C4-2B (cell line): Measurements from ENCODE around the gene FAM89B.

Source experiments
- H3K27ac ChIP-seq: fragments of 450-650 bp; 2 replicates; pipeline ENCODE4 v1.5.1; 2017
- ZFX ChIP-seq: fragments of 450-650 bp; IDR thresholded peaks from 2 replicates; pipeline ENCODE4 v1.6.1; 2017
- TF ChIP-seq, protein P1 (sequence below): fragments of 450-650 bp; conservative IDR thresholded peaks from 2 replicates; pipeline ENCODE4 v1.5.1; 2017; ENCODE audit warnings: mild to moderate bottlenecking

FAM89B gene

DNA sequence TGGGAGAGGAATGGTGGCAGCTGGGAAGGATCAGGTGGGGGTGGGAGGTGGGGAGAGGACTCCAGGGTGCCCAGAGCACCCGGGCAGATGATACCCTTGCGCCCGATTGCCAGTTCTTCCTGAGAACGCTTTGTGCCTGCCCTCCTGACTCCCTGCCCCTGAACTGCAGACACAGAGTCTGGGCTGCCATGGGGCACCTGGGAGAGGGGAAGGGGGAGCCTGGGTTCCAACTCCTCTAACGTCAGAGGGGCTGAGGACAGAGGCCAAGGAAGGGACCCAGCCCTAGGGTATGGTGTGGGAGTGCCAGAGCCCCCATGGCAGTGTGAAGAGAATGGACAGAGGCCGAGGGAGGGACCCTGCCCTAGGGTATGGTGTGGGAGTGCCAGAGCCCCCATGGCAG, 24.2 kb downstream of the FAM89B start:
- no peak overlapping the region for H3K27ac ChIP-seq
- TF ChIP-seq, protein P1, sequence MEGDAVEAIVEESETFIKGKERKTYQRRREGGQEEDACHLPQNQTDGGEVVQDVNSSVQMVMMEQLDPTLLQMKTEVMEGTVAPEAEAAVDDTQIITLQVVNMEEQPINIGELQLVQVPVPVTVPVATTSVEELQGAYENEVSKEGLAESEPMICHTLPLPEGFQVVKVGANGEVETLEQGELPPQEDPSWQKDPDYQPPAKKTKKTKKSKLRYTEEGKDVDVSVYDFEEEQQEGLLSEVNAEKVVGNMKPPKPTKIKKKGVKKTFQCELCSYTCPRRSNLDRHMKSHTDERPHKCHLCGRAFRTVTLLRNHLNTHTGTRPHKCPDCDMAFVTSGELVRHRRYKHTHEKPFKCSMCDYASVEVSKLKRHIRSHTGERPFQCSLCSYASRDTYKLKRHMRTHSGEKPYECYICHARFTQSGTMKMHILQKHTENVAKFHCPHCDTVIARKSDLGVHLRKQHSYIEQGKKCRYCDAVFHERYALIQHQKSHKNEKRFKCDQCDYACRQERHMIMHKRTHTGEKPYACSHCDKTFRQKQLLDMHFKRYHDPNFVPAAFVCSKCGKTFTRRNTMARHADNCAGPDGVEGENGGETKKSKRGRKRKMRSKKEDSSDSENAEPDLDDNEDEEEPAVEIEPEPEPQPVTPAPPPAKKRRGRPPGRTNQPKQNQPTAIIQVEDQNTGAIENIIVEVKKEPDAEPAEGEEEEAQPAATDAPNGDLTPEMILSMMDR: no peak
- no peak for TF ChIP-seq ZFX

DNA sequence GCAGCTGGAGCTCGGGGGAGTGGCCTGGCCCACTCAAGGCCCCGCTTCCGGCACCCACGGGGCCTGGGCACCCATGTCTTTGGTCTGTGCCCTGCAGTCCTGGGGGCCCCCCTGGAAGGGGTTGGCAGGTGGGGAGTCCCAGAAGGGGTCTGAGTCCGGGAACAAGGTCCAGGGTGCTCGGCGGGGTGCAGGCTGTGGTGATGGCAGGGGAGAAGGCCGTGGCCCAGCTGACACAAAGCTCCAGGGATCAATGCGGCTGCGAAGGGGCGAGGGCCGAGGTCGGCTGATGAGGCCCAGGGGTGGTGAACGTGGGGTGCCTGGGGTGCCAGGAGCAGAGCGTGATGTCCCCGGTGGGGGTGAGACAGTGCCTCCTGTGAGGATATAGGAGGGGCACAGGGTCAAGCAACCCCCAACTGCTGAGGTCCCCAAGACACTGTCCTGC, 25.9 kb downstream of the FAM89B start:
- H3K27ac ChIP-seq: no peak overlapping the region
- TF ChIP-seq, protein P1: no peak
- TF ChIP-seq ZFX: no peak

DNA sequence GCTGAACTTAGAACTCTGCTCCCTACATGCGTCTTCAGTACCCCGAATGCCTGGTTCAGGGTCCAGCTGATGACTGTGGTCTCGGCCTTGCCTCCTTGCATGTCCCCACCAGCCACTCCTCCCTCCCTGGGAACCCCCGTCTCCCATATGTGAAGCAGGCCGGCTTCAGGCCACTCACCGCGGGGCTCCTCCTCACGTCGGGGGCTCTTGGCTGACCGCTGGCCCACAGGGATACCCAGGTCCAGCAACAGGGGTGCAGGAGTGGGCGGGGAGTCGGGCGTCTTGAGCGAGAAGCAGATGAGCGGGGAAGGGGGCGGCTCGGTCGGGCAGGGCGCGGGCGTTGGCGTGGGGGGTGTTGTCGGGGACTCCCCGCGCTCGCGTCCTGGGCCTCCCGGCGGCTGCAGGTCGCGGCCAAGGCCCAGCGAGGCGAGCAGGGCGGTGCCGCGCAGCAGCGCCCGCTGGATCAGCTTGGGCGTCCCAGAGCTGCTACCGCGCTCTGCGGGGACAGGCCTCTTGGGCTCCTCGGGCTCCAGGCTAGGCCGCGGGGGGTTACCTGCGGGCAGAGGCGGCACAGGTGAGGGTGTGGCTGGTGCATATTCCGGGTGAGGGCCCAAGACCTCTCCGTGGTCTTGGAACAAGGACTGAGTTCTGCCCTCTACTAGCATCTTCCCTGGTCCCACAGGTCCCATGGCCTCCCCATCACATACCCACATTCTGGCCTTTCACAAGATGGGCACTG, 27.0 kb downstream of the FAM89B start:
- no peak for TF ChIP-seq ZFX
- TF ChIP-seq, protein P1: no peak
- no peak overlapping the region for H3K27ac ChIP-seq

DNA sequence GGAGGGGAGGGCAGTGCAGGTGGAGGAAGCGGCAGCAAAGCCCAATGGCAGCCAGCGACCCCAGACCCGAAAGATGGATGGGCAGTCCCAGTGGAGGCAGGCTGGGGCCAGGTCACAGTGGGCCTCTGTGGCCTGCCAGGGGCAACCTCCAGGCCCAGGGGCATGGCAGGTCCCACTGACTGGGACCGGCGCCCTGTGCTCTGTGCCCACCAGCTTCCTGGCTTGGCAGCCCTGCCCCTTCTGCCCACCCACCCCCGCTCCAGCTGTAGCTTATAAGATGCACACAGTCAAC, 27.6 kb downstream of the FAM89B start:
- no peak for TF ChIP-seq ZFX
- TF ChIP-seq, protein P1: no peak
- H3K27ac ChIP-seq: no peak overlapping the region

DNA sequence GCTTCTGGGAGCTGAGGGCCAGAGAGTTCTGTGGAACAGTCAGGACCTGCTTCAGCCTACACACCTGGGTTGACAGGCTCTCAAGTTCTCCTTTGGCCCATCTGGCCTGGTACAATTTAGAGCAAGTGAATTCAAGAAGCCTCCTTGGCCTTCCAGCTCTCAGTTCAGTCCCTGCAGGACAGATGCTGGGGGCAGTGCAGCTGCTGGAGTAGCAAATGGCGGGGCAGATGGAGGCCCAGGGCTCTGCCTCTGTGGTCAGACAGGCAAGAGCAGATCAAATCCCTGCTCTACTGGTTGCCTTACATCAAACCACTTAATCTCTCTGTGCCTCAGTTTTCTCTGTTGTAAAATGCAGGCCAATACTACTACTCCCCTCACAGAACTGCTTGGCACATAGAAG, 31.9 kb downstream of the FAM89B start:
- no peak overlapping the region for H3K27ac ChIP-seq
- TF ChIP-seq ZFX: no peak
- TF ChIP-seq, protein P1: no peak

DNA sequence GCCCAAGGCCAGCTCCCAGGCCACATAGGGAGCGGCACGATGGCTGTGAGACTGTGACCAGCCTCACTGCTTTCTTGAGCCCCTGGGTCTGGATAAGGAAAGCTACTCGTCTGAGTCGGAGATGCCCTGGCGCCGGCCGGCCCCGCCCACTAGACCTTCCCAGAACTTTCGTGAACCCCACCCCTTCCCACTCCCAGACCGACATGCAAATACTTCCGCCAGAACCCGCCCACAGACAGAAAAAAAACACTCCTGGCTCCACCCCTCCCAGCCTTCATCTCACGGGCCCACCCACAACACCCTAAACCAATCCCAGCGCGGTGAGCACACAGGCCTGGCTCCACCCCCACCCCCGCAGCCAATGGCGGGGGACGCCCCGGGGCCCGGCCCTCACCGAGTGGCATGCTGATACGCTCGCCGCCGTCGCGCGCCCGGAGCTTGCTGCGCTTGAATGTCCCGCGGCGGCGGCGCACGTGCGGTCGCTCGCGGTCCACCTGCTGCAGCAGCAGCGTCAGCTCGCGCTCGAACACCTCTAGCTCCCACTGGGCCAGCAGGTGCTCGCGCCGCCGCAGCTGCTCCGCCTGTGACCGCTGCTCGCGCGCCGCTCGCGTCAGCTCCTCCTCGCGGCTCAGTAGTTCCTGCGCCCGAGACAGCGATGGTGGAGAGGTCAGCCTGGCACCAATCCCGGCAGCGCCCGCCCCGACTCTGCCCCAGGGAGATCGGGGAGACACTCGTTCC, 34.7 kb downstream of the FAM89B start:
- TF ChIP-seq, protein P1: no peak
- no peak for TF ChIP-seq ZFX
- H3K27ac ChIP-seq: no peak overlapping the region

DNA sequence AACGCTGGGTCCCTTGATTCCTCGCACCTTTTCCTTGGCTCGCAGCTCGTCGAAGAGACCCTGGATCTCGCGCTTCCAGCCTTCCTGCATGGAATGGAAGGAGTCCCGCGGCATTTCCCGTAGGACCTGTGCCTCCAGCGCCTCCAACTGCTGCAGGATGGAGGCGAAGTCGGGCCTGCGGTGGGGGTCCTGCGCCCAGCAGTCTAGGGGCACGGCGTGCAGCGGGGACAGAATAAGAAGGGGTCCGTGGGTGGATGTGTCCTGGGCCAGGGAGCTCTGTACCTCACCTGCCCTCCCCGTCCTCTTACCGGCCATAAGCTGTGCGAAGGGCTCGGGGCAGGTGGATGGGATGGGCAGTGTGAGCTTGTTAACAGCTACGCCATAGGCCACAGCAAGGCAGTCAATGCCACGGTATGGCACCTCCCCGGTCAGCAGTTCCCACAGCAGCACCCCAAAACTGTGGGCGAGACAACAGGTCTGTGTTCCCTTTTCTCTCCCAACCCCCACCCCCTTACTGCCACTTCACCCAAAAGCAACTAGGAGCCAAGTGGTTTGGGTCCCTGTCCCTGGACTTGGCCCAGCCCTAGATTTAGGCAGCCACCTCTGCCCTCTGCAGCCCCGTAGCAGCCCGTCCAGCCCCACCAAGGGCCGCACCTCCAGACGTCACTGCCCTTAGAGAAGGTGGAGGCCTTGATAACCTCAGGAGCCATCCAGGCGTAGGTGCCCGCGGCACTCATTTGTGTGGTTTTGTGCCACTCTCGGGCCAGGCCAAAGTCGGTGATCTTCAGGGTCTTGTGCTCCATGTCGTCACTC, 35.5 kb downstream of the FAM89B start:
- H3K27ac ChIP-seq: no peak overlapping the region
- TF ChIP-seq, protein P1: no peak
